Pancreas (tissue), 10 donors: ENCODE data around the gene TSPO2. TPM values are rescaled to one million over a fixed set of nuclear protein-coding genes. Genes with fewer than 3 reads are reported as not detected.

ENCODE experiments used
- ATAC-seq, 4 donors: fragments of 200-7000 bp; cut with Tn5 transposase; one replicate each; pipeline versions ENCODE4 v1.8.0 to v1.9.1; 2020; ENCODE audit warnings: mild to moderate bottlenecking in 4 of 4, moderate library complexity in 4 of 4
- DNase-seq, 6 donors: peaks; one replicate each; pipeline ENCODE4 v3.0.0-alpha.2; 2020
- FAIRE-seq: peaks from 2 replicates; lab custom pipeline; 2012; peaks lifted over from hg19 to GRCh38; lab: Jason Lieb, UNC
- H3K27ac ChIP-seq, 4 donors: fragments of 200-600 bp; sonication (generic); 1 replicate in 3 of 4; 2 replicates in 1 of 4; pipeline versions ENCODE4 v1.5.0 to v1.8.0; 2020
- H3K27me3 ChIP-seq, 4 donors: fragments of 200-600 bp; one replicate each; pipeline ENCODE4 v1.8.0; 2021
- H3K36me3 ChIP-seq, 3 donors: fragments of 200-600 bp; sonication (generic) in 1 of 3; one replicate each; pipeline versions ENCODE4 v1.5.0 to v1.8.0; 2020 to 2021
- H3K4me1 ChIP-seq, 3 donors: fragments of 200-600 bp; one replicate each; pipeline ENCODE4 v1.8.0; 2021
- H3K4me3 ChIP-seq, 4 donors: fragments of 200-600 bp; sonication (generic) in 2 of 4; one replicate each; pipeline versions ENCODE4 v1.5.0 to v1.8.0; 2020 to 2021
- H3K9me3 ChIP-seq, 4 donors: fragments of 200-600 bp; one replicate each; pipeline ENCODE4 v1.8.0; 2021
- CTCF ChIP-seq, 4 donors: fragments of 200-600 bp; sonication (generic) in 3 of 4; IDR thresholded peaks; one replicate each; pipeline versions ENCODE4 v1.5.0 to v1.8.0; 2021; ENCODE audit warnings: antibody characterized with exemption in 4 of 4
- WGBS, 2 donors: extraction: QIAGEN DNeasy Blood & Tissue Kit; methylation state at CpG; one replicate each; pipeline ENCODE4 v1.1.7; 2013; 5-methylcytosine and 5-hydroxymethylcytosine counted together
- intact Hi-C, 3 donors: fragments of 100-400 bp; cut with DNase I; formaldehyde crosslinking; loops; one replicate each; pipeline versions ENCODE4 v1.11.1 to v1.14.2; 2022
- polyA plus RNA-seq, 2 donors: library from polyadenylated mRNA; stranded (reverse); fragments of 200-250 nt; gene quantifications; one replicate each; pipeline ENCODE4 v1.2.3, GENCODE V29; 2013
- total RNA-seq, 6 donors: library from RNA; stranded (reverse); fragmentation: NEBNext Ultra II Directional in 4 of 6; extraction: Animal tissue kit (Norgen Biotek cat#: 25700) in 4 of 6; gene quantifications; one replicate each; pipeline versions ENCODE4 v1.2.1 to v1.2.4, GENCODE V29; 2021 to 2023
- donor health status: healthy with polysubstance abuse.
- donor health status: DM: no; HTN: no; CAD: no; lungs with moderate emphysema.
- donor health status: DM: no; HTN: no; CAD: no.
- donor health status: control.
- donor health status: control.
- donor health status: Bipolar disorder and iron deficiency.
- donor health status: DM: yes; HTN: yes; CAD: no.
- donor health status: DM: no; HTN: no; CAD: no.
- donor health status: DM: no; HTN: no; CAD: no.
- donor health status: DM: yes; HTN: yes; CAD: no.

TSPO2 gene
- total and polyA plus RNA-seq, 8 donors = 0.12 to 0.42 (median 0.28) TPM; not detected in 5

GRCh38 chr6:41017663-41018062 is 24.6 kb upstream of the TSPO2 start:
- TF ChIP-seq CTCF (IDR thresholded peaks at IDR 0.05) = no peak
- Histone ChIP-seq H3K4me3 (no peak overlapping the region), H3K27ac (peak overlapping the region in 1 of 4 donors; percentile 31), H3K9me3 (no peaks in the 10 kb centered on the region), H3K27me3 (no peaks in the 10 kb centered on the region), H3K36me3 (no peaks in the 10 kb centered on the region), H3K4me1 (peaks cover 29 to 52% (median 42%) of the 10 kb centered on the region in 3 donors)
- ATAC-seq (peak in 1 of 4 donors; percentile 27), FAIRE-seq (no peak), DNase-seq (peak in 1 of 6 donors; percentile 49)
- intact Hi-C loops = no loop called here
- WGBS, 2 donors = 66 to 79% methylated on average over 1 of the region's 1 CpG

- peak in 2 of 4 donors; percentile 8 to 13 for TF ChIP-seq CTCF (IDR thresholded peaks at IDR 0.05)
- no peak for FAIRE-seq
- H3K27me3 ChIP-seq = no peaks in the 10 kb centered on the region
- peak; percentile 80 to 93 (median 90) for ATAC-seq
- DNase-seq = peak in 5 of 6 donors; percentile 51 to 77 (median 68)
- intact Hi-C loops = loop anchor here in 2 of 3 donors (10.0 kb wide), 1 partner anchor 127 kb away; no protein-coding TSS in a partner anchor
- WGBS, 2 donors = 35 to 44% methylated on average over 3 of the region's 3 CpGs
- no peaks in the 10 kb centered on the region for H3K9me3 ChIP-seq
- peaks cover 11 to 33% (median 22%) of the 10 kb centered on the region in 3 donors for H3K4me1 ChIP-seq
- no peaks in the 10 kb centered on the region for H3K36me3 ChIP-seq
- no peak overlapping the region for H3K4me3 ChIP-seq
- peak overlapping the region in 2 of 4 donors; percentile 53 to 55 for H3K27ac ChIP-seq
Measured at GRCh38 chr6:41021832-41022231, 20.4 kb upstream of the TSPO2 start.

- no peak for DNase-seq
- Histone ChIP-seq H3K4me1 (peaks cover 7 to 28% (median 21%) of the 10 kb centered on the region in 3 donors), H3K27ac (peak overlapping the region in 2 of 4 donors; percentile 53 to 55), H3K9me3 (no peaks in the 10 kb centered on the region), H3K27me3 (no peaks in the 10 kb centered on the region), H3K36me3 (no peaks in the 10 kb centered on the region), H3K4me3 (no peak overlapping the region)
- intact Hi-C loops = loop anchor here in 2 of 3 donors (10.0 kb wide), 1 partner anchor 127 kb away; no protein-coding TSS in a partner anchor
- peak in 3 of 4 donors; percentile 22 to 44 (median 44) for ATAC-seq
- no peak for FAIRE-seq
- TF ChIP-seq CTCF (IDR thresholded peaks at IDR 0.05) = no peak
Measured at GRCh38 chr6:41022294-41022693, 20.0 kb upstream of the TSPO2 start.

DNA sequence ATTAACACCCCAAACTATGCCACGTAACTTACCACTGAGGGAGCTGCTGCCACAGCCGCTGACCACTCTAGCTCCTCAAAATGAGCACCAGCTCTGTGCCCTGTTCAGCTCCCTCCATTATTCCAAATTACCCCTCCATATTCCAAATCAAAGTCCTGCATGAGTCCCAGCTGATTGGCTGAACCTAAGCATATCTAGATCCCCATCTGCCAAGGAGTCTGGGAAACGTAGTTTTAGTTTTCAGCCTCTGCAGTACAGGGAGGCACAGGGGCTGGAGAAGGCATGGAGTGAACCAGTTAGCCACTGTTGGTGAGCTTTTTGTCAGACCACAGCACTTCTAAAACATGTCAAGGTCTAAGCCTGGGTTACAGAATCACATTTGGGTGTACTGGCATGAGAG is 19.2 kb upstream of the TSPO2 start:
- H3K27me3 ChIP-seq = no peaks in the 10 kb centered on the region
- WGBS, 2 donors = 89 to 91% methylated on average over 3 of the region's 3 CpGs
- no peaks in the 10 kb centered on the region for H3K36me3 ChIP-seq
- intact Hi-C loops = loop anchor here in 2 of 3 donors (10.0 kb wide), 1 partner anchor 128 kb away; no protein-coding TSS in a partner anchor
- peak overlapping the region in 2 of 4 donors; percentile 47 to 55 for H3K27ac ChIP-seq
- ATAC-seq = no peak
- H3K9me3 ChIP-seq = no peaks in the 10 kb centered on the region
- H3K4me3 ChIP-seq = no peak overlapping the region
- peaks cover 7 to 27% (median 14%) of the 10 kb centered on the region in 3 donors for H3K4me1 ChIP-seq
- DNase-seq = no peak
- TF ChIP-seq CTCF (IDR thresholded peaks at IDR 0.05) = no peak
- FAIRE-seq = no peak

DNA sequence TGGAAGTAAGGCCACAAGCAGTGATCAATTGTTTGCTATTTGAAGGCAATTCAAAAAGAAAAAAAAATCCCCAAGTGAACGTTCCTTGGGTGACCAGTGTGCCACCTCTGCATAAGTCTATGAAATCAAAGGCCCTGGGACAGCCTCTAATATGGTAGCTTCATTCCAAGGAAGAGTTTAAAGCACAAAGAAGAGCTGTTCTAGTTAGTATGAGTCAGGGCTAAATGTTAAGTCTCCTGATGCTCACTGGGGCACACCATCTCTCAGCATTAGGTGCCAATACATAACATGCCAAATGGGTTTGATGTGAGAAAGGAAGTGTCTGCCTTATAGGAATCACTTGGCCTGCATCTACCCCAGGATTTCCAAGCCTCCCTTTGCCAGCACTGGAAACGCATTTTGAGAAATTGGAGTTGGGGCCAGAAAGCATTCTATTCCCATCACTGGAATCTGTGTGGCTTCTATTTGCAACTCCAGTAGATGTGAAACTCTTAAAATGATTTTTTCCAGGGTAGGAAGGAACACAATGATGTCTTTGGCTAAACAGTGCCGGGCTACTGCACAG is 16.2 kb upstream of the TSPO2 start:
- no peaks in the 10 kb centered on the region for H3K9me3 ChIP-seq
- H3K27ac ChIP-seq = peak overlapping the region in 1 of 4 donors; percentile 91
- ATAC-seq (no peak), FAIRE-seq (no peak), DNase-seq (no peak)
- H3K4me1 ChIP-seq = peaks cover 13 to 38% (median 14%) of the 10 kb centered on the region in 3 donors
- intact Hi-C loops = loop anchor here in 2 of 3 donors (10.0 kb wide), 1 partner anchor 131 kb away; no protein-coding TSS in a partner anchor
- H3K27me3 ChIP-seq = no peaks in the 10 kb centered on the region
- no peak overlapping the region for H3K4me3 ChIP-seq
- no peaks in the 10 kb centered on the region for H3K36me3 ChIP-seq
- WGBS, 2 donors = 56 to 58% methylated on average over 3 of the region's 3 CpGs
- TF ChIP-seq CTCF (IDR thresholded peaks at IDR 0.05) = no peak
